Measurements from ENCODE around the gene CRCP. TPM values are rescaled to one million over a fixed set of nuclear protein-coding genes. Genes with fewer than 3 reads are reported as not detected.

Gene CRCP
- total and polyA plus RNA-seq, 8 donors = 15.7 to 99.5 (median 28.2) TPM

- H3K9me3 ChIP-seq = no peaks in the 10 kb centered on the region
- H3K36me3 ChIP-seq = peaks cover 35 to 96% (median 90%) of the 10 kb centered on the region in 4 donors
- H3K4me3 ChIP-seq = no peak overlapping the region
- 96 to 98% (median 97%) methylated on average over 14 to 16 of the region's 16 CpGs for WGBS, 5 donors
- H3K4me1 ChIP-seq = peaks cover 4 to 5% (median 4%) of the 10 kb centered on the region in 4 donors
- no peaks in the 10 kb centered on the region for H3K27me3 ChIP-seq
- no peak for DNase-seq
- intact Hi-C loops (cut with DNase I; ENCODE audit: low total_unique reads) = no loop called here
- TF ChIP-seq CTCF (IDR thresholded peaks at IDR 0.05) (no peak), EP300 (IDR thresholded peaks at IDR 0.05) (no peak)
- no peak overlapping the region for H3K27ac ChIP-seq
These were observed 31.7 kb upstream of the CRCP start for GRCh38 chr7:66082886-66083415.

GRCh38 chr7:66083677-66084076, 31.0 kb upstream of the CRCP start:
- H3K9me3 ChIP-seq = no peaks in the 10 kb centered on the region
- H3K27me3 ChIP-seq = no peaks in the 10 kb centered on the region
- H3K4me1 ChIP-seq = no peaks in the 10 kb centered on the region
- no peak for TF ChIP-seq POLR2AphosphoS5 (IDR thresholded peaks at IDR 0.05)
- TF ChIP-seq POLR2A (IDR thresholded peaks at IDR 0.05) = no peak
- TF ChIP-seq EP300 (IDR thresholded peaks at IDR 0.05) = no peak
- TF ChIP-seq CTCF (IDR thresholded peaks at IDR 0.05) = no peak
- no peak overlapping the region for H3K27ac ChIP-seq
- peaks cover 37 to 96% (median 90%) of the 10 kb centered on the region in 4 donors for H3K36me3 ChIP-seq
- intact Hi-C loops (cut with DNase I; ENCODE audit: low total_unique reads) = no loop called here
- DNase-seq = no peak
- H3K4me3 ChIP-seq = no peak overlapping the region
- WGBS, 5 donors = 85 to 100% (median 97%) methylated on average over 2 of the region's 2 CpGs

- H3K4me1 ChIP-seq = no peaks in the 10 kb centered on the region
- 79 to 87% (median 84%) methylated on average over 16 to 32 of the region's 32 CpGs for WGBS, 5 donors
- intact Hi-C loops (cut with DNase I; ENCODE audit: low total_unique reads) = no loop called here
- H3K36me3 ChIP-seq = peaks cover 26 to 92% (median 83%) of the 10 kb centered on the region in 4 donors
- H3K9me3 ChIP-seq = no peaks in the 10 kb centered on the region
- H3K27ac ChIP-seq = no peak overlapping the region
- H3K4me3 ChIP-seq = no peak overlapping the region
- no peaks in the 10 kb centered on the region for H3K27me3 ChIP-seq
- no peak for TF ChIP-seq EP300 (IDR thresholded peaks at IDR 0.05)
- TF ChIP-seq POLR2AphosphoS5 (IDR thresholded peaks at IDR 0.05) = no peak
- no peak for TF ChIP-seq POLR2A (IDR thresholded peaks at IDR 0.05)
- no peak for TF ChIP-seq CTCF (IDR thresholded peaks at IDR 0.05)
- DNase-seq = no peak
These were observed 25.5 kb upstream of the CRCP start for GRCh38 chr7:66088861-66089838.

GRCh38 chr7:66092654-66093053, 22.0 kb upstream of the CRCP start:
- WGBS, 5 donors = 94 to 99% (median 97%) methylated on average over 3 to 19 of the region's 19 CpGs
- H3K4me1 ChIP-seq = no peaks in the 10 kb centered on the region
- no peak overlapping the region for H3K4me3 ChIP-seq
- intact Hi-C loops (cut with DNase I; ENCODE audit: low total_unique reads) = no loop called here
- no peaks in the 10 kb centered on the region for H3K27me3 ChIP-seq
- no peak overlapping the region for H3K27ac ChIP-seq
- no peak for DNase-seq
- TF ChIP-seq EP300 (IDR thresholded peaks at IDR 0.05) (no peak), CTCF (IDR thresholded peaks at IDR 0.05) (no peak), POLR2A (IDR thresholded peaks at IDR 0.05) (no peak), POLR2AphosphoS5 (IDR thresholded peaks at IDR 0.05) (no peak)
- H3K36me3 ChIP-seq = peaks cover 16 to 57% (median 48%) of the 10 kb centered on the region in 4 donors
- H3K9me3 ChIP-seq = no peaks in the 10 kb centered on the region

All from stomach (tissue), 9 donors.